Measurements from ENCODE around the gene CCDC146. TPM values are rescaled to one million over a fixed set of nuclear protein-coding genes. Genes with fewer than 3 reads are reported as not detected.
"Not testable (repeated sequence)": the region's sequence is repeated elsewhere in the genome, so short reads cannot be mapped to it uniquely, and the experiment has no call there.

The CCDC146 gene
- total and polyA plus RNA-seq, 2 donors: 8.7 to 15.6 TPM

GRCh38 chr7:77171073-77171472 lies 48.7 kb downstream of the CCDC146 start:
- not testable (repeated sequence) for H3K36me3 ChIP-seq (ENCODE audit: control insufficient read depth in 2 of 2, insufficient read depth in 2 of 2, low read length in 1 of 2); DNase-seq (ENCODE audit: low read depth in 6 of 9, low spot score in 9 of 9); H3K4me3 ChIP-seq (ENCODE audit: low read length in 2 of 2); H3K4me1 ChIP-seq (ENCODE audit: control insufficient read depth in 2 of 2, insufficient read depth in 2 of 2, low read length in 2 of 2); H3K27me3 ChIP-seq (ENCODE audit: control insufficient read depth in 2 of 2, insufficient read depth in 1 of 2, low read length in 1 of 2); H3K27ac ChIP-seq (ENCODE audit: low read depth in 1 of 2, low read length in 1 of 2); H3K9me3 ChIP-seq (ENCODE audit: control insufficient read depth in 2 of 2, insufficient read depth in 1 of 2, low read length in 1 of 2)
- 95% methylated on average over 4 of the region's 4 CpGs for WGBS

- H3K27me3 ChIP-seq (ENCODE audit: control insufficient read depth in 2 of 2, insufficient read depth in 1 of 2, low read length in 1 of 2); H3K4me3 ChIP-seq (ENCODE audit: low read length in 2 of 2); DNase-seq (ENCODE audit: low read depth in 6 of 9, low spot score in 9 of 9); H3K4me1 ChIP-seq (ENCODE audit: control insufficient read depth in 2 of 2, insufficient read depth in 2 of 2, low read length in 2 of 2); H3K27ac ChIP-seq (ENCODE audit: low read depth in 1 of 2, low read length in 1 of 2); H3K36me3 ChIP-seq (ENCODE audit: control insufficient read depth in 2 of 2, insufficient read depth in 2 of 2, low read length in 1 of 2); H3K9me3 ChIP-seq (ENCODE audit: control insufficient read depth in 2 of 2, insufficient read depth in 1 of 2, low read length in 1 of 2): not testable (repeated sequence)
- WGBS: 93% methylated on average over 6 of the region's 6 CpGs
Measured at GRCh38 chr7:77172437-77173172, 50.2 kb downstream of the CCDC146 start.

- not testable (repeated sequence) for H3K36me3 ChIP-seq (ENCODE audit: control insufficient read depth in 2 of 2, insufficient read depth in 2 of 2, low read length in 1 of 2); H3K9me3 ChIP-seq (ENCODE audit: control insufficient read depth in 2 of 2, insufficient read depth in 1 of 2, low read length in 1 of 2); H3K27ac ChIP-seq (ENCODE audit: low read depth in 1 of 2, low read length in 1 of 2); DNase-seq (ENCODE audit: low read depth in 6 of 9, low spot score in 9 of 9); H3K4me3 ChIP-seq (ENCODE audit: low read length in 2 of 2); H3K4me1 ChIP-seq (ENCODE audit: control insufficient read depth in 2 of 2, insufficient read depth in 2 of 2, low read length in 2 of 2); H3K27me3 ChIP-seq (ENCODE audit: control insufficient read depth in 2 of 2, insufficient read depth in 1 of 2, low read length in 1 of 2)
- 100% methylated on average over 3 of the region's 4 CpGs for WGBS
Measured at GRCh38 chr7:77174418-77174817, 52.0 kb downstream of the CCDC146 start.

GRCh38 chr7:77175274-77175800 lies 52.9 kb downstream of the CCDC146 start:
- not testable (repeated sequence) for H3K27ac ChIP-seq (ENCODE audit: low read depth in 1 of 2, low read length in 1 of 2); H3K27me3 ChIP-seq (ENCODE audit: control insufficient read depth in 2 of 2, insufficient read depth in 1 of 2, low read length in 1 of 2); H3K9me3 ChIP-seq (ENCODE audit: control insufficient read depth in 2 of 2, insufficient read depth in 1 of 2, low read length in 1 of 2); H3K4me3 ChIP-seq (ENCODE audit: low read length in 2 of 2); H3K36me3 ChIP-seq (ENCODE audit: control insufficient read depth in 2 of 2, insufficient read depth in 2 of 2, low read length in 1 of 2); H3K4me1 ChIP-seq (ENCODE audit: control insufficient read depth in 2 of 2, insufficient read depth in 2 of 2, low read length in 2 of 2); DNase-seq (ENCODE audit: low read depth in 6 of 9, low spot score in 9 of 9)
- 95% methylated on average over 1 of the region's 3 CpGs for WGBS

- not testable (repeated sequence) for H3K4me1 ChIP-seq (ENCODE audit: control insufficient read depth in 2 of 2, insufficient read depth in 2 of 2, low read length in 2 of 2); DNase-seq (ENCODE audit: low read depth in 6 of 9, low spot score in 9 of 9); H3K36me3 ChIP-seq (ENCODE audit: control insufficient read depth in 2 of 2, insufficient read depth in 2 of 2, low read length in 1 of 2); H3K4me3 ChIP-seq (ENCODE audit: low read length in 2 of 2); H3K27ac ChIP-seq (ENCODE audit: low read depth in 1 of 2, low read length in 1 of 2); H3K27me3 ChIP-seq (ENCODE audit: control insufficient read depth in 2 of 2, insufficient read depth in 1 of 2, low read length in 1 of 2); H3K9me3 ChIP-seq (ENCODE audit: control insufficient read depth in 2 of 2, insufficient read depth in 1 of 2, low read length in 1 of 2)
- 95% methylated on average over 9 of the region's 9 CpGs for WGBS
Measured at GRCh38 chr7:77177321-77177904, 55.0 kb downstream of the CCDC146 start.

GRCh38 chr7:77178024-77178423 lies 55.6 kb downstream of the CCDC146 start:
- H3K36me3 ChIP-seq (ENCODE audit: control insufficient read depth in 2 of 2, insufficient read depth in 2 of 2, low read length in 1 of 2); H3K27me3 ChIP-seq (ENCODE audit: control insufficient read depth in 2 of 2, insufficient read depth in 1 of 2, low read length in 1 of 2); H3K9me3 ChIP-seq (ENCODE audit: control insufficient read depth in 2 of 2, insufficient read depth in 1 of 2, low read length in 1 of 2); H3K27ac ChIP-seq (ENCODE audit: low read depth in 1 of 2, low read length in 1 of 2); DNase-seq (ENCODE audit: low read depth in 6 of 9, low spot score in 9 of 9); H3K4me3 ChIP-seq (ENCODE audit: low read length in 2 of 2); H3K4me1 ChIP-seq (ENCODE audit: control insufficient read depth in 2 of 2, insufficient read depth in 2 of 2, low read length in 2 of 2): not testable (repeated sequence)

GRCh38 chr7:77181015-77181595 lies 58.7 kb downstream of the CCDC146 start:
- no peak overlapping the region for H3K27ac ChIP-seq (ENCODE audit: low read depth in 1 of 2, low read length in 1 of 2)
- no peak for DNase-seq (ENCODE audit: low read depth in 6 of 9, low spot score in 9 of 9)
- H3K27me3 ChIP-seq (ENCODE audit: control insufficient read depth in 2 of 2, insufficient read depth in 1 of 2, low read length in 1 of 2): no peaks in the 10 kb centered on the region
- WGBS: 98% methylated on average over 4 of the region's 4 CpGs
- no peak overlapping the region for H3K4me3 ChIP-seq (ENCODE audit: low read length in 2 of 2)
- H3K4me1 ChIP-seq (ENCODE audit: control insufficient read depth in 2 of 2, insufficient read depth in 2 of 2, low read length in 2 of 2): no peaks in the 10 kb centered on the region
- H3K9me3 ChIP-seq (ENCODE audit: control insufficient read depth in 2 of 2, insufficient read depth in 1 of 2, low read length in 1 of 2): no peaks in the 10 kb centered on the region
- H3K36me3 ChIP-seq (ENCODE audit: control insufficient read depth in 2 of 2, insufficient read depth in 2 of 2, low read length in 1 of 2): no peaks in the 10 kb centered on the region

- H3K27me3 ChIP-seq (ENCODE audit: control insufficient read depth in 2 of 2, insufficient read depth in 1 of 2, low read length in 1 of 2): no peaks in the 10 kb centered on the region
- H3K27ac ChIP-seq (ENCODE audit: low read depth in 1 of 2, low read length in 1 of 2): no peak overlapping the region
- 92% methylated on average over 3 of the region's 3 CpGs for WGBS
Measured at GRCh38 chr7:77181734-77182133, 59.3 kb downstream of the CCDC146 start.

GRCh38 chr7:77182261-77182660 lies 59.8 kb downstream of the CCDC146 start:
- no peaks in the 10 kb centered on the region for H3K4me1 ChIP-seq (ENCODE audit: control insufficient read depth in 2 of 2, insufficient read depth in 2 of 2, low read length in 2 of 2)
- no peak for DNase-seq (ENCODE audit: low read depth in 6 of 9, low spot score in 9 of 9)
- H3K4me3 ChIP-seq (ENCODE audit: low read length in 2 of 2): no peak overlapping the region
- H3K27ac ChIP-seq (ENCODE audit: low read depth in 1 of 2, low read length in 1 of 2): no peak overlapping the region
- 97% methylated on average over 1 of the region's 1 CpG for WGBS
- no peaks in the 10 kb centered on the region for H3K27me3 ChIP-seq (ENCODE audit: control insufficient read depth in 2 of 2, insufficient read depth in 1 of 2, low read length in 1 of 2)
- H3K36me3 ChIP-seq (ENCODE audit: control insufficient read depth in 2 of 2, insufficient read depth in 2 of 2, low read length in 1 of 2): no peaks in the 10 kb centered on the region
- no peaks in the 10 kb centered on the region for H3K9me3 ChIP-seq (ENCODE audit: control insufficient read depth in 2 of 2, insufficient read depth in 1 of 2, low read length in 1 of 2)

More at GRCh38 chr7:77181734-77182133, 59.3 kb downstream of the CCDC146 start:
- no peak for DNase-seq (ENCODE audit: low read depth in 6 of 9, low spot score in 9 of 9)
- Histone ChIP-seq H3K36me3 (ENCODE audit: control insufficient read depth in 2 of 2, insufficient read depth in 2 of 2, low read length in 1 of 2) (no peaks in the 10 kb centered on the region), H3K4me3 (ENCODE audit: low read length in 2 of 2) (no peak overlapping the region), H3K4me1 (ENCODE audit: control insufficient read depth in 2 of 2, insufficient read depth in 2 of 2, low read length in 2 of 2) (no peaks in the 10 kb centered on the region), H3K9me3 (ENCODE audit: control insufficient read depth in 2 of 2, insufficient read depth in 1 of 2, low read length in 1 of 2) (no peaks in the 10 kb centered on the region)
